NCI-H1417 (cell line): ENCODE data around the gene ADAMTSL1.

ENCODE experiments used
- DNase-seq, 3 experiments: peaks; one replicate each; lab custom pipeline; 2025; lab: John Stamatoyannopoulos, UW

ADAMTSL1 gene

GRCh38 chr9:18739127-18739526 is 265.2 kb downstream of the ADAMTSL1 start:
- no peak for DNase-seq

- no peak for DNase-seq
Observed at GRCh38 chr9:18739641-18740318, 265.8 kb downstream of the ADAMTSL1 start.

GRCh38 chr9:18741359-18741758 is 267.4 kb downstream of the ADAMTSL1 start:
- no peak for DNase-seq

GRCh38 chr9:18741945-18742344 is 268.0 kb downstream of the ADAMTSL1 start:
- no peak for DNase-seq

- DNase-seq, result no peak
Observed at GRCh38 chr9:18743421-18743820, 269.5 kb downstream of the ADAMTSL1 start.

GRCh38 chr9:18743971-18744370 is 270.0 kb downstream of the ADAMTSL1 start:
- DNase-seq, result no peak

- DNase-seq, result no peak
Observed at GRCh38 chr9:18745710-18746109, 271.8 kb downstream of the ADAMTSL1 start.

- peak in 1 of 3 experiments; percentile 17 for DNase-seq
Observed at GRCh38 chr9:18746631-18747030, 272.7 kb downstream of the ADAMTSL1 start.

- no peak for DNase-seq
Observed at GRCh38 chr9:18747595-18747994, 273.6 kb downstream of the ADAMTSL1 start.

GRCh38 chr9:18748251-18748701 is 274.3 kb downstream of the ADAMTSL1 start:
- no peak for DNase-seq

GRCh38 chr9:18749711-18750110 is 275.8 kb downstream of the ADAMTSL1 start:
- no peak for DNase-seq

GRCh38 chr9:18753904-18754303 is 280.0 kb downstream of the ADAMTSL1 start:
- DNase-seq, result no peak

GRCh38 chr9:18754537-18754936 is 280.6 kb downstream of the ADAMTSL1 start:
- DNase-seq, result no peak

- no peak for DNase-seq
Observed at GRCh38 chr9:18755263-18755662, 281.3 kb downstream of the ADAMTSL1 start.

GRCh38 chr9:18756712-18757125 is 282.8 kb downstream of the ADAMTSL1 start:
- DNase-seq, result peak in 2 of 3 experiments; percentile 21 to 71

- peak in 2 of 3 experiments; percentile 13 to 26 for DNase-seq
Observed at GRCh38 chr9:18759827-18760226, 285.9 kb downstream of the ADAMTSL1 start.

- no peak for DNase-seq
Observed at GRCh38 chr9:18761742-18762300, 287.9 kb downstream of the ADAMTSL1 start.

- DNase-seq, result no peak
Observed at GRCh38 chr9:18766989-18767550, 293.1 kb downstream of the ADAMTSL1 start.

GRCh38 chr9:18768951-18769622 is 295.1 kb downstream of the ADAMTSL1 start:
- DNase-seq, result no peak

GRCh38 chr9:18770131-18770908 is 296.4 kb downstream of the ADAMTSL1 start:
- no peak for DNase-seq

GRCh38 chr9:18771011-18771410 is 297.1 kb downstream of the ADAMTSL1 start:
- no peak for DNase-seq

- no peak for DNase-seq
Observed at GRCh38 chr9:18771763-18772162, 297.8 kb downstream of the ADAMTSL1 start.
